Smooth muscle cell (in vitro differentiated cells): ENCODE data around the gene PDGFA. TPM values are rescaled to one million over a fixed set of nuclear protein-coding genes. Genes with fewer than 3 reads are reported as not detected.

Source experiments
- DNase-seq: peaks from one replicate; lab custom pipeline; 2025; ENCODE audit not compliant: unreplicated experiment; lab: John Stamatoyannopoulos, UW
- H2AFZ ChIP-seq: fragments of 200-600 bp; sonication (generic); 2 replicates; pipeline ENCODE4 v1.6.0; 2016; ENCODE audit warnings: antibody characterized with exemption, low read depth, mild to moderate bottlenecking
- H3F3A ChIP-seq: fragments of 200-600 bp; sonication (generic); 2 replicates; pipeline ENCODE4 v1.6.0; 2017; ENCODE audit warnings: antibody characterized with exemption, low read depth
- H3K27ac ChIP-seq: fragments of 200-600 bp; sonication (generic); 2 replicates; pipeline ENCODE4 v1.5.1; 2016; ENCODE audit warnings: low read depth, mild to moderate bottlenecking
- H3K27me3 ChIP-seq: fragments of 200-600 bp; sonication (generic); 2 replicates; pipeline ENCODE4 v1.6.1; 2016; ENCODE audit warnings: low read depth, mild to moderate bottlenecking
- H3K36me3 ChIP-seq: fragments of 200-600 bp; sonication (generic); 2 replicates; pipeline ENCODE4 v1.5.1; 2016; ENCODE audit warnings: low read depth
- H3K4me1 ChIP-seq: fragments of 200-600 bp; sonication (generic); 2 replicates; pipeline ENCODE4 v1.5.1; 2016; ENCODE audit warnings: low read depth
- H3K4me2 ChIP-seq: fragments of 200-600 bp; sonication (generic); 2 replicates; pipeline ENCODE4 v1.6.0; 2016; ENCODE audit warnings: mild to moderate bottlenecking
- H3K4me3 ChIP-seq: fragments of 200-600 bp; sonication (generic); 2 replicates; pipeline ENCODE4 v1.5.1; 2016; ENCODE audit warnings: mild to moderate bottlenecking
- H3K79me2 ChIP-seq: fragments of 200-600 bp; sonication (generic); 2 replicates; pipeline ENCODE4 v1.6.0; 2016; ENCODE audit warnings: low read depth, mild to moderate bottlenecking
- H3K9ac ChIP-seq: fragments of 200-600 bp; sonication (generic); 2 replicates; pipeline ENCODE4 v1.6.0; 2016; ENCODE audit warnings: low read depth
- H3K9me3 ChIP-seq: fragments of 200-600 bp; sonication (generic); replicated peaks from 2 replicates; pipeline ENCODE4 v1.5.1; 2016; ENCODE audit warnings: low read depth
- H4K20me1 ChIP-seq: fragments of 200-600 bp; sonication (generic); 2 replicates; pipeline ENCODE4 v1.6.0; 2016; ENCODE audit warnings: low read depth
- CTCF ChIP-seq: fragments of 200-600 bp; sonication (generic); IDR thresholded peaks from 2 replicates; pipeline ENCODE4 v1.5.1; 2017; ENCODE audit warnings: borderline replicate concordance, mild to moderate bottlenecking, antibody characterized with exemption; ENCODE audit not compliant: insufficient read depth, poor library complexity, severe bottlenecking
- WGBS: methylation state at CpG from one replicate; pipeline ENCODE4 v1.1.7; 2016; ENCODE audit warnings: low lambda C conversion rate; 5-methylcytosine and 5-hydroxymethylcytosine counted together
- polyA plus RNA-seq: library from polyadenylated mRNA; unstranded; fragments of >200 nt; fragmentation: Nextera tagmentation; extraction: Ambion mirVana; gene quantifications from 2 replicates; pipeline ENCODE4 v1.2.1, GENCODE V29; 2016
- total RNA-seq: library from RNA; depleted of rRNA; stranded (reverse); fragments of >200 nt; gene quantifications from 2 replicates; pipeline ENCODE4 v1.2.3, GENCODE V29; 2014

Gene PDGFA
- total and polyA plus RNA-seq, 2 experiments from 2014 or later: 32.0 to 68.1 TPM

- Histone ChIP-seq H3K9ac (no peak overlapping the region), H3K4me2 (no peak overlapping the region), H3K27ac (no peak overlapping the region), H3F3A (no peaks in the 10 kb centered on the region), H3K79me2 (no peaks in the 10 kb centered on the region), H3K36me3 (no peaks in the 10 kb centered on the region), H3K4me3 (no peak overlapping the region), H4K20me1 (no peaks in the 10 kb centered on the region), H3K27me3 (no peaks in the 10 kb centered on the region), H2AFZ (no peak overlapping the region), H3K4me1 (no peaks in the 10 kb centered on the region), H3K9me3 (no peaks in the 10 kb centered on the region)
- no peak for DNase-seq
- 86% methylated on average over 20 of the region's 20 CpGs for WGBS
- no peak for TF ChIP-seq CTCF
These were observed 40.3 kb downstream of the PDGFA start for GRCh38 chr7:479115-479947.

GRCh38 chr7:477626-478220 is 41.9 kb downstream of the PDGFA start:
- no peak overlapping the region for H3K4me3 ChIP-seq
- no peaks in the 10 kb centered on the region for H3K27me3 ChIP-seq
- no peaks in the 10 kb centered on the region for H3K79me2 ChIP-seq
- H3F3A ChIP-seq: no peaks in the 10 kb centered on the region
- no peak for DNase-seq
- no peaks in the 10 kb centered on the region for H3K4me1 ChIP-seq
- H3K4me2 ChIP-seq: no peak overlapping the region
- no peak overlapping the region for H2AFZ ChIP-seq
- no peaks in the 10 kb centered on the region for H3K36me3 ChIP-seq
- no peak overlapping the region for H3K27ac ChIP-seq
- H4K20me1 ChIP-seq: no peaks in the 10 kb centered on the region
- H3K9me3 ChIP-seq: no peaks in the 10 kb centered on the region
- WGBS: 74% methylated on average over 17 of the region's 17 CpGs
- H3K9ac ChIP-seq: no peak overlapping the region
- TF ChIP-seq CTCF: no peak

GRCh38 chr7:476736-477360 is 42.8 kb downstream of the PDGFA start:
- Histone ChIP-seq H3F3A (peaks cover 4% of the 10 kb centered on the region), H4K20me1 (no peaks in the 10 kb centered on the region), H3K27me3 (no peaks in the 10 kb centered on the region), H3K4me3 (no peak overlapping the region), H3K9me3 (no peaks in the 10 kb centered on the region), H2AFZ (no peak overlapping the region), H3K36me3 (no peaks in the 10 kb centered on the region), H3K4me2 (no peak overlapping the region), H3K79me2 (no peaks in the 10 kb centered on the region), H3K9ac (no peak overlapping the region), H3K4me1 (no peaks in the 10 kb centered on the region), H3K27ac (no peak overlapping the region)
- WGBS: 90% methylated on average over 33 of the region's 33 CpGs
- no peak for TF ChIP-seq CTCF
- no peak for DNase-seq
